Endothelial cell of umbilical vein (primary cell): Measurements from ENCODE around the gene YY1. TPM values are rescaled to one million over a fixed set of nuclear protein-coding genes. Genes with fewer than 3 reads are reported as not detected.

Experiments used
- BruUV-seq: library from RNA; stranded (reverse); fragments of 400-500 nt; replicated peaks from 2 replicates; lab custom pipeline; 2021; lab: Mats Ljungman, UMichigan
- CTCF ChIA-PET: fragments of 300-600, 350-600 bp; sonication (Branson Sonifier 250); formaldehyde crosslinking; loops from one replicate; lab custom pipeline; 2021; ENCODE audit warnings: antibody characterized with exemption, inconsistent platforms; lab: Charles Lee
- POLR2A ChIA-PET: fragments of 300-600, 350-600 bp; sonication (Branson Sonifier 250); formaldehyde crosslinking; loops from one replicate; lab custom pipeline; 2021; ENCODE audit warnings: antibody characterized with exemption, inconsistent platforms; lab: Charles Lee
- DNase-seq: peaks from one replicate; pipeline ENCODE4 v3.0.0-alpha.2; 2011; ENCODE audit warnings: low read depth, low spot score
- FAIRE-seq: peaks from 2 replicates; lab custom pipeline; 2011; peaks lifted over from hg19 to GRCh38; lab: Jason Lieb, UNC
- H2AFZ ChIP-seq: 2 replicates; pipeline ENCODE4 v1.6.0; 2012; ENCODE audit warnings: low read depth, low read length, control low read depth, inconsistent platforms
- H3K27ac ChIP-seq: 2 replicates; pipeline ENCODE4 v1.5.1; 2011; ENCODE audit warnings: low read depth, mild to moderate bottlenecking, control low read depth, low read length, moderate library complexity; ENCODE audit not compliant: insufficient read depth
- H3K27me3 ChIP-seq, 2 experiments: 2 replicates each; pipeline versions ENCODE4 v1.6.0 to v1.6.1; 2011; ENCODE audit warnings: low read length in 2 of 2, mixed read lengths in 1 of 2; ENCODE audit not compliant: control insufficient read depth in 2 of 2, insufficient read depth in 2 of 2
- H3K36me3 ChIP-seq, 2 experiments: 2 replicates in 1 of 2; 3 replicates in 1 of 2; pipeline ENCODE4 v1.5.1; 2011; ENCODE audit warnings: low read length in 2 of 2, mild to moderate bottlenecking in 1 of 2, moderate library complexity in 1 of 2; ENCODE audit not compliant: control insufficient read depth in 2 of 2, insufficient read depth in 2 of 2; ENCODE audit errors: extremely low read depth in 1 of 2
- H3K4me1 ChIP-seq: 3 replicates; pipeline ENCODE4 v1.5.1; 2011; ENCODE audit warnings: mild to moderate bottlenecking, low read length; ENCODE audit not compliant: control insufficient read depth, insufficient read depth; ENCODE audit errors: extremely low read depth
- H3K4me2 ChIP-seq: 2 replicates; pipeline ENCODE4 v1.6.1; 2011; ENCODE audit warnings: low read length, control low read depth, mixed read lengths; ENCODE audit not compliant: insufficient read depth
- H3K4me3 ChIP-seq, 3 experiments: fragments of 200-600 bp in 1 of 3; sonication (generic), shearing (Covaris generic) in 1 of 3; replicated peaks in 1 of 3; 2 replicates each; pipeline ENCODE4 v1.5.1; 2011 to 2016; ENCODE audit warnings: control low read depth in 3 of 3, low read length in 3 of 3, mild to moderate bottlenecking in 2 of 3, inconsistent platforms in 1 of 3, low read depth in 1 of 3, moderate library complexity in 1 of 3; ENCODE audit not compliant: insufficient read depth in 1 of 3
- H3K79me2 ChIP-seq: 2 replicates; pipeline ENCODE4 v1.6.0; 2012; ENCODE audit warnings: low read length, inconsistent platforms; ENCODE audit not compliant: control insufficient read depth, insufficient read depth
- H3K9ac ChIP-seq: replicated peaks from 2 replicates; pipeline ENCODE3; 2011; ENCODE audit warnings: low read length, control low read depth; ENCODE audit not compliant: insufficient read depth; ENCODE audit errors: extremely low read depth
- H3K9me1 ChIP-seq: replicated peaks from 3 replicates; pipeline ENCODE4 v1.6.0; 2011; ENCODE audit warnings: mild to moderate bottlenecking, low read length; ENCODE audit not compliant: control insufficient read depth, insufficient read depth; ENCODE audit errors: extremely low read depth
- H3K9me3 ChIP-seq: replicated peaks from 2 replicates; pipeline ENCODE4 v1.5.1; 2012; ENCODE audit warnings: low read length, inconsistent platforms; ENCODE audit not compliant: control insufficient read depth, insufficient read depth
- H4K20me1 ChIP-seq: replicated peaks from 2 replicates; pipeline ENCODE3; 2011; ENCODE audit warnings: mild to moderate bottlenecking, low read length; ENCODE audit not compliant: control insufficient read depth, insufficient read depth; ENCODE audit errors: extremely low read depth
- EZH2 ChIP-seq: IDR thresholded peaks from 2 replicates; pipeline ENCODE4 v1.6.1; 2012; ENCODE audit warnings: borderline replicate concordance, low read depth, mild to moderate bottlenecking, moderate library complexity, low read length, inconsistent platforms; ENCODE audit not compliant: severe bottlenecking
- FOS ChIP-seq: IDR thresholded peaks from 2 replicates; pipeline ENCODE4 v1.6.1; 2011; ENCODE audit warnings: mild to moderate bottlenecking, low read length, moderate library complexity, borderline replicate concordance; ENCODE audit not compliant: insufficient read depth
- GATA2 ChIP-seq: IDR thresholded peaks from 2 replicates; pipeline ENCODE4 v1.7.0; 2011; ENCODE audit warnings: low read depth, mild to moderate bottlenecking, moderate library complexity, mixed read lengths, low read length; ENCODE audit not compliant: insufficient read length, insufficient read depth
- JUN ChIP-seq: IDR thresholded peaks from 2 replicates; pipeline ENCODE4 v1.6.1; 2011; ENCODE audit warnings: borderline replicate concordance, low read depth; ENCODE audit not compliant: insufficient read length, insufficient read depth
- POLR2A ChIP-seq: IDR thresholded peaks from 2 replicates; pipeline ENCODE4 v1.6.1; 2012; ENCODE audit warnings: low read depth, mild to moderate bottlenecking, control low read depth, low read length
- POLR2AphosphoS5 ChIP-seq: IDR thresholded peaks from 2 replicates; pipeline ENCODE4 v1.6.1; 2012; ENCODE audit warnings: low read depth, mild to moderate bottlenecking, control low read depth, low read length, moderate library complexity; ENCODE audit not compliant: insufficient read depth
- dilution Hi-C: fragments of 300-500 bp; cut with MboI; formaldehyde crosslinking; loops from one replicate; pipeline ENCODE4 v1.15.0; 2019; ENCODE audit warnings: low sequenced_read_pairs; ENCODE audit not compliant: extremely low pct_ligation_motif_present
- intact Hi-C: fragments of 100-400 bp; cut with micrococcal nuclease; formaldehyde crosslinking; loops from one replicate; pipeline ENCODE4 v1.10.0; 2022
- polyA plus RNA-seq, 4 experiments: library from polyadenylated mRNA; depleted of rRNA in 3 of 4; stranded (reverse) in 3 of 4; unstranded in 1 of 4; fragments of >200 nt; gene quantifications; 2 replicates each; pipeline versions ENCODE4 v1.2.1 to v1.2.3, GENCODE V29; 2011 to 2012; ENCODE audit warnings: missing spikeins in 1 of 4
- total RNA-seq: library from RNA; stranded (reverse); gene quantifications from 2 replicates; pipeline ENCODE4 v1.2.3, GENCODE V29; 2021
- TF ChIP-seq, protein P1 (sequence below), 2 donors: IDR thresholded peaks; 1 replicate in 1 of 2; 2 replicates in 1 of 2; pipeline ENCODE4 v1.5.1; 2011; ENCODE audit warnings: low read length in 2 of 2, mild to moderate bottlenecking in 2 of 2, moderate library complexity in 2 of 2, control low read depth in 1 of 2, inconsistent platforms in 1 of 2, low read depth in 1 of 2; ENCODE audit not compliant: insufficient read depth in 1 of 2; ENCODE audit errors: extremely low read depth in 1 of 2
- TF ChIP-seq, protein P2 (sequence below): IDR thresholded peaks from 2 replicates; pipeline ENCODE4 v1.6.1; 2011; ENCODE audit not compliant: insufficient read depth, insufficient read length

The YY1 gene
- total and polyA plus RNA-seq, 2 donors (not counting 3 experiments of a cell fraction or from before 2014, with no cell fraction given), result 23.5 to 78.6 TPM

DNA sequence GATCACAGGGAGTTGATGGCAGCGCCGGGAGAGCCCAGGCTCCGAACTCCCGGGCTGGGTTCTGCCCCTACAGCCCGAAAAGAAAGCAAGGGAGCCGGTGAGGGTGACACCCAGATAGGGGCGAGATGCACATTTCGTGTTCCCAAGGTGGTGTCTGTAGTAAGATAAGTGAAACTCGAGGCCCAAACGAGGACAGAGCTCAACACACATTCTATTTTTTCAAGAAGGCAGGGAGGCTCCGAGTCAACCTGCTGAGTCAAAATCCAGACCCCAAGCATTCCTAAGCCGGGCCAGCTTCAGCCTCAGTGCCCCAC, 24.2 kb upstream of the YY1 start:
- CTCF ChIA-PET, result interaction anchor here (1.0 to 3.1 kb wide), 6 partner anchors 10 to 163 kb away, joined by 3 to 7 read pairs (median 3); no protein-coding TSS in a partner anchor
- Histone ChIP-seq H3K9ac (no peak overlapping the region), H3K4me1 (no peaks in the 10 kb centered on the region), H3K9me1 (no peaks in the 10 kb centered on the region), H3K9me3 (no peaks in the 10 kb centered on the region), H3K79me2 (no peaks in the 10 kb centered on the region), H3K27me3 (no peaks in the 10 kb centered on the region), H3K4me3 (peak overlapping the region in 1 of 3 experiments; percentile 59), H3K27ac (no peak overlapping the region), H3K4me2 (no peak overlapping the region), H3K36me3 (no peaks in the 10 kb centered on the region), H4K20me1 (no peaks in the 10 kb centered on the region), H2AFZ (no peak overlapping the region)
- dilution Hi-C loops (no loop called here), intact Hi-C loops (loop anchor here (2.0 kb wide), 1 partner anchor 58 kb away; no protein-coding TSS in a partner anchor)
- FAIRE-seq (peak; percentile 62), DNase-seq (no peak)
- POLR2A ChIA-PET, result interaction anchor here (0.7 to 0.9 kb wide), 2 partner anchors 22 to 146 kb away, joined by 3 to 4 read pairs; no protein-coding TSS in a partner anchor
- TF ChIP-seq JUN, result no peak
- no peak for TF ChIP-seq FOS
- TF ChIP-seq POLR2A, result no peak
- TF ChIP-seq, protein P1, sequence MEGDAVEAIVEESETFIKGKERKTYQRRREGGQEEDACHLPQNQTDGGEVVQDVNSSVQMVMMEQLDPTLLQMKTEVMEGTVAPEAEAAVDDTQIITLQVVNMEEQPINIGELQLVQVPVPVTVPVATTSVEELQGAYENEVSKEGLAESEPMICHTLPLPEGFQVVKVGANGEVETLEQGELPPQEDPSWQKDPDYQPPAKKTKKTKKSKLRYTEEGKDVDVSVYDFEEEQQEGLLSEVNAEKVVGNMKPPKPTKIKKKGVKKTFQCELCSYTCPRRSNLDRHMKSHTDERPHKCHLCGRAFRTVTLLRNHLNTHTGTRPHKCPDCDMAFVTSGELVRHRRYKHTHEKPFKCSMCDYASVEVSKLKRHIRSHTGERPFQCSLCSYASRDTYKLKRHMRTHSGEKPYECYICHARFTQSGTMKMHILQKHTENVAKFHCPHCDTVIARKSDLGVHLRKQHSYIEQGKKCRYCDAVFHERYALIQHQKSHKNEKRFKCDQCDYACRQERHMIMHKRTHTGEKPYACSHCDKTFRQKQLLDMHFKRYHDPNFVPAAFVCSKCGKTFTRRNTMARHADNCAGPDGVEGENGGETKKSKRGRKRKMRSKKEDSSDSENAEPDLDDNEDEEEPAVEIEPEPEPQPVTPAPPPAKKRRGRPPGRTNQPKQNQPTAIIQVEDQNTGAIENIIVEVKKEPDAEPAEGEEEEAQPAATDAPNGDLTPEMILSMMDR (IDR thresholded peaks at IDR 0.05; ENCODE audit: extremely low read depth in 1 of 2, insufficient read depth in 1 of 2, low read depth in 1 of 2, low read length in 2 of 2), result no peak
- TF ChIP-seq POLR2AphosphoS5, result no peak
- no peak for TF ChIP-seq GATA2
- TF ChIP-seq, protein P2, sequence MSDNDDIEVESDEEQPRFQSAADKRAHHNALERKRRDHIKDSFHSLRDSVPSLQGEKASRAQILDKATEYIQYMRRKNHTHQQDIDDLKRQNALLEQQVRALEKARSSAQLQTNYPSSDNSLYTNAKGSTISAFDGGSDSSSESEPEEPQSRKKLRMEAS, result no peak
- no peak for TF ChIP-seq EZH2
- no TSS peak for BruUV-seq
